ENCODE measurements around the gene TMX2. TPM values are rescaled to one million over a fixed set of nuclear protein-coding genes. Genes with fewer than 3 reads are reported as not detected.

TMX2 gene
- total RNA-seq, 2 experiments from 2014 or later, result 54.9 to 66.9 TPM

DNA sequence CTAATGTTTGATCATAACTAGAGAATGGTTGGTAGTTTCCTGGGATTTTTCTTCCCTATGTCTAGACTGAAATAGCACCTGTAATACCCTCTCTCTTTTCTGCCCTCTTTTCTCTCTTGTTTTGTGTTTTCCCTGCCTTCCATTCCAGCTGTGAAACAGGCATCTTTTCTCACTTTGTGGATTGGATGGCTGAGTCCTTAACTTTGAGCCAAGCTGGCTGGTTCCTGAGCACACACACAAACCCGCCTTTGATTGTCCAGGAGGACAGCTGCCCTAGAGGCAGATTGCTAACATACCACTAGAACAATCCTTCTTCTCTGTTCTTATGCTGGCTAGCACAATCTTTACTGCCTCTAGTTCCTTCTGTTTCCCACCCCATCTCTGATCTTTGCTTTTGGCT is 66.9 kb downstream of the TMX2 start:
- H3K27ac ChIP-seq (ENCODE audit: low read depth, low read length, poor library complexity, severe bottlenecking), result no peak overlapping the region
- H3K79me2 ChIP-seq (ENCODE audit: insufficient read depth, low read depth, low read length), result no peaks in the 10 kb centered on the region
- no peaks in the 10 kb centered on the region for H3K9me2 ChIP-seq (ENCODE audit: insufficient read depth, low read length)
- ChIA-PET CTCF (ENCODE audit: unreplicated experiment) (no interaction called here), POLR2A (interaction anchor here (0.6 to 2.1 kb wide), 3 partner anchors 9 to 31 kb away, joined by 4 to 11 read pairs (median 7); no protein-coding TSS in a partner anchor)
- no peaks in the 10 kb centered on the region for H3K9me3 ChIP-seq (ENCODE audit: low read length)
- H4K20me1 ChIP-seq (ENCODE audit: insufficient read depth, low read length), result no peaks in the 10 kb centered on the region
- H3K36me3 ChIP-seq (ENCODE audit: insufficient read depth, low read length), result no peaks in the 10 kb centered on the region
- intact Hi-C loops (cut with micrococcal nuclease; ENCODE audit: unreplicated experiment), result no loop called here
- BruUV-seq (replicated peaks), result no TSS peak
- DNase-seq (ENCODE audit: low spot score), result no peak
- no peak overlapping the region for H2AFZ ChIP-seq (ENCODE audit: low read length)
- H3K4me1 ChIP-seq (ENCODE audit: insufficient read depth, low read length, poor library complexity, severe bottlenecking), result no peaks in the 10 kb centered on the region
- H3K4me3 ChIP-seq (ENCODE audit: low read depth, low read length, poor library complexity, severe bottlenecking), result no peak overlapping the region
- no peak overlapping the region for H3K4me2 ChIP-seq (ENCODE audit: low read length)
- TF ChIP-seq, protein P1, sequence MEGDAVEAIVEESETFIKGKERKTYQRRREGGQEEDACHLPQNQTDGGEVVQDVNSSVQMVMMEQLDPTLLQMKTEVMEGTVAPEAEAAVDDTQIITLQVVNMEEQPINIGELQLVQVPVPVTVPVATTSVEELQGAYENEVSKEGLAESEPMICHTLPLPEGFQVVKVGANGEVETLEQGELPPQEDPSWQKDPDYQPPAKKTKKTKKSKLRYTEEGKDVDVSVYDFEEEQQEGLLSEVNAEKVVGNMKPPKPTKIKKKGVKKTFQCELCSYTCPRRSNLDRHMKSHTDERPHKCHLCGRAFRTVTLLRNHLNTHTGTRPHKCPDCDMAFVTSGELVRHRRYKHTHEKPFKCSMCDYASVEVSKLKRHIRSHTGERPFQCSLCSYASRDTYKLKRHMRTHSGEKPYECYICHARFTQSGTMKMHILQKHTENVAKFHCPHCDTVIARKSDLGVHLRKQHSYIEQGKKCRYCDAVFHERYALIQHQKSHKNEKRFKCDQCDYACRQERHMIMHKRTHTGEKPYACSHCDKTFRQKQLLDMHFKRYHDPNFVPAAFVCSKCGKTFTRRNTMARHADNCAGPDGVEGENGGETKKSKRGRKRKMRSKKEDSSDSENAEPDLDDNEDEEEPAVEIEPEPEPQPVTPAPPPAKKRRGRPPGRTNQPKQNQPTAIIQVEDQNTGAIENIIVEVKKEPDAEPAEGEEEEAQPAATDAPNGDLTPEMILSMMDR (conservative IDR thresholded peaks at IDR 0.05; ENCODE audit: low read length), result no peak
- no peak for TF ChIP-seq EZH2phosphoT487 (IDR thresholded peaks at IDR 0.05; ENCODE audit: borderline replicate concordance, low read depth, low read length)

DNA sequence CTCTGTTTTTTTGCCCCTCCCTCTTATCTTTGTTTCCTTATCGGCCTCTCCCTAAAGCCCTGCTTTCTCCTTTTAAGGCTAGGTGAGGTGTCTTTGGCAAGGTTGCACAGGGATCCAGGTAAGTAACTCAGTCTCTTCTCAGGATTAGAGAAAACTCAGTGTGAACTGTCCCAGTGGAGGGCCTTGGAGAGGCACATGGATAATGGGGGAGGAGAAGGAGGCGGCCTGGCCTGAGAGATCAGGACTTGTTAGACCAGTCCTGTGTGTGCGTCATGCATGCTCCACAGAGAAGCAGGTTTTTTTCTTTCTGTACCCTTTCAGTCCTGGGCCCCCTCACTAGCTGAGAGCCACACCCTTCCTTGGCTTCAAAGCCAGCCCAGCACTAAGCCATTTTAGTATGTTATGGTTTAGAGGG is 69.1 kb downstream of the TMX2 start:
- intact Hi-C loops (cut with micrococcal nuclease; ENCODE audit: unreplicated experiment), result no loop called here
- H4K20me1 ChIP-seq (ENCODE audit: insufficient read depth, low read length), result no peaks in the 10 kb centered on the region
- CTCF ChIA-PET (ENCODE audit: unreplicated experiment), result no interaction called here
- no peak overlapping the region for H3K4me3 ChIP-seq (ENCODE audit: low read depth, low read length, poor library complexity, severe bottlenecking)
- BruUV-seq (replicated peaks), result no TSS peak
- no peak overlapping the region for H3K27ac ChIP-seq (ENCODE audit: low read depth, low read length, poor library complexity, severe bottlenecking)
- no peaks in the 10 kb centered on the region for H3K79me2 ChIP-seq (ENCODE audit: insufficient read depth, low read depth, low read length)
- POLR2A ChIA-PET, result interaction anchor here (2.1 kb wide), 1 partner anchor 18 kb away, joined by 11 read pairs; no protein-coding TSS in a partner anchor
- H3K4me1 ChIP-seq (ENCODE audit: insufficient read depth, low read length, poor library complexity, severe bottlenecking), result no peaks in the 10 kb centered on the region
- H3K9me3 ChIP-seq (ENCODE audit: low read length), result no peaks in the 10 kb centered on the region
- TF ChIP-seq, protein P1 (conservative IDR thresholded peaks at IDR 0.05; ENCODE audit: low read length), result no peak
- TF ChIP-seq EZH2phosphoT487 (IDR thresholded peaks at IDR 0.05; ENCODE audit: borderline replicate concordance, low read depth, low read length), result no peak
- H2AFZ ChIP-seq (ENCODE audit: low read length), result no peak overlapping the region
- H3K9me2 ChIP-seq (ENCODE audit: insufficient read depth, low read length), result no peaks in the 10 kb centered on the region
- no peak overlapping the region for H3K4me2 ChIP-seq (ENCODE audit: low read length)
- H3K36me3 ChIP-seq (ENCODE audit: insufficient read depth, low read length), result no peaks in the 10 kb centered on the region
- DNase-seq (ENCODE audit: low spot score), result no peak

DNA sequence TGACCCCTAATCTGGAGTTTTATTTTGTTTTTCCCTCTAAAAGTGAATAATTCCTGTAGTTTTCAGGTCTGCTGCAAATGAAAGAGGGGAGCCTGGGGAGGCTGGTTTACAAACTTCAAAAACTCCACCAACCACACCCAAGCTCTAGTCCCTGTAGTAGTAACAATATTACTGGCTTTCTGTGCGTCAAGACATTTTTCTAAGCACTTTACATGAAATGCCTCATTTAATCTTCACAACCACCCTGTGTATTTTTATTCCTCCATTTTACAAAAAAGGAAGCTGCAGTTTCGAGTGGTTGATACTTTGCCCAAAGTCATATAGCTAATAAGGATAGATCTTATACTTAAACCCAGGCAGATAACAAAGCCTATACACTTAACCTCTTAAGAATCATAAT is 72.7 kb downstream of the TMX2 start:
- Histone ChIP-seq H3K4me1 (ENCODE audit: insufficient read depth, low read length, poor library complexity, severe bottlenecking) (no peaks in the 10 kb centered on the region), H2AFZ (ENCODE audit: low read length) (no peak overlapping the region), H3K27ac (ENCODE audit: low read depth, low read length, poor library complexity, severe bottlenecking) (no peak overlapping the region), H4K20me1 (ENCODE audit: insufficient read depth, low read length) (no peaks in the 10 kb centered on the region), H3K79me2 (ENCODE audit: insufficient read depth, low read depth, low read length) (no peaks in the 10 kb centered on the region), H3K9me3 (ENCODE audit: low read length) (no peaks in the 10 kb centered on the region), H3K4me3 (ENCODE audit: low read depth, low read length, poor library complexity, severe bottlenecking) (no peak overlapping the region), H3K9me2 (ENCODE audit: insufficient read depth, low read length) (no peaks in the 10 kb centered on the region), H3K36me3 (ENCODE audit: insufficient read depth, low read length) (no peaks in the 10 kb centered on the region), H3K4me2 (ENCODE audit: low read length) (no peak overlapping the region)
- POLR2A ChIA-PET, result interaction anchor here (1.1 to 1.6 kb wide), 3 partner anchors 15 to 292 kb away, joined by 3 to 8 read pairs (median 3); no protein-coding TSS in a partner anchor
- CTCF ChIA-PET (ENCODE audit: unreplicated experiment), result interaction anchor here (0.8 kb wide), 1 partner anchor 16 kb away, joined by 4 read pairs; no protein-coding TSS in a partner anchor
- no peak for TF ChIP-seq EZH2phosphoT487 (IDR thresholded peaks at IDR 0.05; ENCODE audit: borderline replicate concordance, low read depth, low read length)
- TF ChIP-seq, protein P1 (conservative IDR thresholded peaks at IDR 0.05; ENCODE audit: low read length), result no peak
- BruUV-seq (replicated peaks), result no TSS peak
- DNase-seq (ENCODE audit: low spot score), result no peak
- intact Hi-C loops (cut with micrococcal nuclease; ENCODE audit: unreplicated experiment), result no loop called here
